Activated T-helper 1 cell treated with anti-CD3 and anti-CD28 coated beads, Interleukin-12 subunit alpha, Interleukin-12 subunit beta, Interleukin-2, Interleukin-4 antibody, amounts not matched to agents 30 ng/mL and 10 ng/mL and 1 ng/mL, durations not matched to agents 14 hours and 24 hours and 36 hours (primary cell): ENCODE results near the gene PLD1. TPM values are rescaled to one million over a fixed set of nuclear protein-coding genes. Genes with fewer than 3 reads are reported as not detected.
"Not testable (repeated sequence)": the region's sequence is repeated elsewhere in the genome, so short reads cannot be mapped to it uniquely, and the experiment has no call there.

Experiments
- DNase-seq: peaks from one replicate; pipeline ENCODE4 v3.0.0; 2021; ENCODE audit warnings: low spot score
- H3K27ac Mint-ChIP-seq: one replicate; pipeline ENCODE4 v1.8.0; 2021; ENCODE audit warnings: mild to moderate bottlenecking, mixed read lengths
- H3K27me3 Mint-ChIP-seq: one replicate; pipeline ENCODE4 v1.8.0; 2022; ENCODE audit warnings: mild to moderate bottlenecking, moderate library complexity, mixed read lengths; ENCODE audit not compliant: insufficient read depth
- H3K36me3 Mint-ChIP-seq: one replicate; pipeline ENCODE4 v1.8.0; 2021; ENCODE audit warnings: low read depth, mixed read lengths
- H3K4me1 Mint-ChIP-seq: one replicate; pipeline ENCODE4 v1.8.0; 2021; ENCODE audit warnings: low read depth, mixed read lengths
- H3K4me3 Mint-ChIP-seq: one replicate; pipeline ENCODE4 v1.8.0; 2021; ENCODE audit warnings: mild to moderate bottlenecking, moderate library complexity, mixed read lengths
- H3K9me3 Mint-ChIP-seq: one replicate; pipeline ENCODE4 v1.8.0; 2021; ENCODE audit warnings: mixed read lengths
- intact Hi-C: fragments of 100-400 bp; cut with micrococcal nuclease; formaldehyde crosslinking; loops from one replicate; pipeline ENCODE4 v1.15.1; 2024
- total RNA-seq: library from RNA; stranded (reverse); gene quantifications from 2 replicates; pipeline ENCODE4 v1.2.3, GENCODE V29; 2022

Gene PLD1
- total RNA-seq, 1 donor from 2014 or later, result 0.29 TPM

GRCh38 chr3:171748064-171748924 is 62.0 kb downstream of the PLD1 start:
- no peak overlapping the region for H3K4me3 Mint-ChIP-seq
- intact Hi-C loops, result no loop called here
- no peaks in the 10 kb centered on the region for H3K9me3 Mint-ChIP-seq
- no peaks in the 10 kb centered on the region for H3K36me3 Mint-ChIP-seq
- H3K27ac Mint-ChIP-seq, result no peak overlapping the region
- peaks cover 9% of the 10 kb centered on the region for H3K27me3 Mint-ChIP-seq
- no peak for DNase-seq
- H3K4me1 Mint-ChIP-seq, result no peaks in the 10 kb centered on the region

GRCh38 chr3:171747223-171747920 is 62.9 kb downstream of the PLD1 start:
- H3K4me1 Mint-ChIP-seq, result no peaks in the 10 kb centered on the region
- no peaks in the 10 kb centered on the region for H3K36me3 Mint-ChIP-seq
- peaks cover 11% of the 10 kb centered on the region for H3K27me3 Mint-ChIP-seq
- DNase-seq, result no peak
- intact Hi-C loops, result no loop called here
- no peaks in the 10 kb centered on the region for H3K9me3 Mint-ChIP-seq
- H3K27ac Mint-ChIP-seq, result no peak overlapping the region
- H3K4me3 Mint-ChIP-seq, result no peak overlapping the region

GRCh38 chr3:171746320-171747222 is 63.7 kb downstream of the PLD1 start:
- DNase-seq, intact Hi-C loops, H3K4me3 Mint-ChIP-seq, H3K27ac Mint-ChIP-seq, H3K9me3 Mint-ChIP-seq, H3K4me1 Mint-ChIP-seq, H3K36me3 Mint-ChIP-seq: not testable (repeated sequence)
- peaks cover 11% of the 10 kb centered on the region for H3K27me3 Mint-ChIP-seq

GRCh38 chr3:171745577-171746319 is 64.5 kb downstream of the PLD1 start:
- intact Hi-C loops, result no loop called here
- no peak for DNase-seq
- Mint-ChIP-seq H3K27ac (no peak overlapping the region), H3K9me3 (no peaks in the 10 kb centered on the region), H3K36me3 (no peaks in the 10 kb centered on the region), H3K4me1 (no peaks in the 10 kb centered on the region), H3K27me3 (peaks cover 11% of the 10 kb centered on the region), H3K4me3 (no peak overlapping the region)

- DNase-seq, result no peak
- H3K4me1 Mint-ChIP-seq, result no peaks in the 10 kb centered on the region
- intact Hi-C loops, result no loop called here
- no peaks in the 10 kb centered on the region for H3K36me3 Mint-ChIP-seq
- no peak overlapping the region for H3K27ac Mint-ChIP-seq
- no peak overlapping the region for H3K4me3 Mint-ChIP-seq
- no peaks in the 10 kb centered on the region for H3K9me3 Mint-ChIP-seq
- peaks cover 9% of the 10 kb centered on the region for H3K27me3 Mint-ChIP-seq
These were observed 66.0 kb downstream of the PLD1 start for GRCh38 chr3:171744158-171744741.

- Mint-ChIP-seq H3K4me3 (no peak overlapping the region), H3K36me3 (no peaks in the 10 kb centered on the region), H3K9me3 (no peaks in the 10 kb centered on the region), H3K27me3 (peaks cover 8% of the 10 kb centered on the region), H3K27ac (no peak overlapping the region), H3K4me1 (no peaks in the 10 kb centered on the region)
- intact Hi-C loops, result no loop called here
- no peak for DNase-seq
These were observed 66.7 kb downstream of the PLD1 start for GRCh38 chr3:171743327-171744157.

- Mint-ChIP-seq H3K36me3 (no peaks in the 10 kb centered on the region), H3K27ac (no peak overlapping the region), H3K4me3 (no peak overlapping the region), H3K9me3 (no peaks in the 10 kb centered on the region), H3K4me1 (no peaks in the 10 kb centered on the region), H3K27me3 (peaks cover 7% of the 10 kb centered on the region)
- intact Hi-C loops, result no loop called here
- no peak for DNase-seq
These were observed 68.9 kb downstream of the PLD1 start for GRCh38 chr3:171741377-171741776.

- no peak for DNase-seq
- Mint-ChIP-seq H3K27me3 (peaks cover 4% of the 10 kb centered on the region), H3K4me3 (no peak overlapping the region), H3K36me3 (no peaks in the 10 kb centered on the region), H3K9me3 (no peaks in the 10 kb centered on the region), H3K27ac (no peak overlapping the region), H3K4me1 (no peaks in the 10 kb centered on the region)
- intact Hi-C loops, result no loop called here
These were observed 73.7 kb downstream of the PLD1 start for GRCh38 chr3:171736556-171736955.

GRCh38 chr3:171733561-171733960 is 76.7 kb downstream of the PLD1 start:
- intact Hi-C loops, result no loop called here
- Mint-ChIP-seq H3K27ac (no peak overlapping the region), H3K4me1 (no peaks in the 10 kb centered on the region), H3K4me3 (no peak overlapping the region), H3K9me3 (no peaks in the 10 kb centered on the region), H3K36me3 (no peaks in the 10 kb centered on the region), H3K27me3 (peaks cover 3% of the 10 kb centered on the region)
- no peak for DNase-seq

- Mint-ChIP-seq H3K36me3 (no peaks in the 10 kb centered on the region), H3K4me3 (no peak overlapping the region), H3K27me3 (peaks cover 4% of the 10 kb centered on the region), H3K27ac (no peak overlapping the region), H3K4me1 (no peaks in the 10 kb centered on the region), H3K9me3 (no peaks in the 10 kb centered on the region)
- intact Hi-C loops, result no loop called here
- DNase-seq, result no peak
These were observed 77.5 kb downstream of the PLD1 start for GRCh38 chr3:171732756-171733155.

GRCh38 chr3:171731691-171732090 is 78.6 kb downstream of the PLD1 start:
- H3K4me3 Mint-ChIP-seq, result no peak overlapping the region

More at GRCh38 chr3:171731691-171732090, 78.6 kb downstream of the PLD1 start:
- Mint-ChIP-seq H3K27ac (no peak overlapping the region), H3K4me1 (no peaks in the 10 kb centered on the region), H3K36me3 (no peaks in the 10 kb centered on the region), H3K9me3 (no peaks in the 10 kb centered on the region), H3K27me3 (peaks cover 4% of the 10 kb centered on the region)
- intact Hi-C loops, result no loop called here
- DNase-seq, result no peak
